OCI-LY3 (cell line): Measurements from ENCODE around the gene NFATC3.

Experiments used
- H2AFZ ChIP-seq: fragments of 200-600, 300-600 bp; shearing (Covaris generic); 2 replicates; pipeline ENCODE4 v1.6.0; 2014; ENCODE audit warnings: antibody characterized with exemption, low read depth, low read length
- H3K27ac ChIP-seq: fragments of 200-600, 300-600 bp; sonication (generic); 2 replicates; pipeline ENCODE4 v1.5.1; 2014; ENCODE audit warnings: mild to moderate bottlenecking, low read length, moderate library complexity, mixed read lengths
- H3K27me3 ChIP-seq: fragments of 200-600, 300-600 bp; sonication (generic); 2 replicates; pipeline ENCODE4 v1.6.1; 2014; ENCODE audit warnings: low read depth, low read length, mixed read lengths
- H3K36me3 ChIP-seq: fragments of 200-600, 300-600 bp; sonication (generic); replicated peaks from 2 replicates; pipeline ENCODE3; 2014; ENCODE audit warnings: low read depth, low read length, mixed read lengths
- H3K4me1 ChIP-seq: fragments of 300-600, 200-600 bp; sonication (generic); 2 replicates; pipeline ENCODE4 v1.6.1; 2014; ENCODE audit warnings: low read length, mixed read lengths
- H3K4me2 ChIP-seq: fragments of 200-600, 300-600 bp; sonication (generic); 2 replicates; pipeline ENCODE4 v1.6.1; 2014; ENCODE audit warnings: low read length, mixed read lengths
- H3K4me3 ChIP-seq: fragments of 300-600, 200-600 bp; sonication (generic); 2 replicates; pipeline ENCODE4 v1.5.1; 2014; ENCODE audit warnings: antibody characterized with exemption, mild to moderate bottlenecking, low read length, moderate library complexity
- H3K79me2 ChIP-seq: fragments of 300-600, 200-600 bp; shearing (Covaris generic); 2 replicates; pipeline ENCODE4 v1.6.1; 2014; ENCODE audit warnings: mild to moderate bottlenecking, low read length, mixed read lengths
- H3K9ac ChIP-seq: fragments of 300-600, 200-600 bp; shearing (Covaris generic); 2 replicates; pipeline ENCODE4 v1.6.0; 2014; ENCODE audit warnings: mild to moderate bottlenecking, low read length, moderate library complexity
- H3K9me3 ChIP-seq: fragments of 200-600, 300-600 bp; shearing (Covaris generic); 2 replicates; pipeline ENCODE4 v1.6.1; 2014; ENCODE audit warnings: low read length, mixed read lengths; ENCODE audit not compliant: insufficient read depth
- H4K20me1 ChIP-seq: fragments of 200-600, 300-600 bp; sonication (generic); 2 replicates; pipeline ENCODE4 v1.6.1; 2016; ENCODE audit warnings: low read length, mixed read lengths; ENCODE audit not compliant: insufficient read depth
- CTCF ChIP-seq: fragments of 200-600, 300-600 bp; sonication (generic); IDR thresholded peaks from 2 replicates; pipeline ENCODE4 v1.5.1; 2014; ENCODE audit warnings: antibody characterized with exemption, low read length, low read depth
- EZH2phosphoT487 ChIP-seq: fragments of 200-600 bp; shearing (Covaris generic); IDR thresholded peaks from 2 replicates; pipeline ENCODE4 v1.6.1; 2018; ENCODE audit warnings: antibody characterized with exemption, mixed run types, low read depth

The NFATC3 gene

GRCh38 chr16:68179196-68179795, 94.1 kb downstream of the NFATC3 start:
- no peaks in the 10 kb centered on the region for H3K4me1 ChIP-seq
- no peak overlapping the region for H3K9ac ChIP-seq
- H3K36me3 ChIP-seq = peaks cover 31% of the 10 kb centered on the region
- no peak for TF ChIP-seq CTCF
- no peak for TF ChIP-seq EZH2phosphoT487
- H3K4me3 ChIP-seq = no peak overlapping the region
- no peaks in the 10 kb centered on the region for H3K9me3 ChIP-seq
- no peaks in the 10 kb centered on the region for H3K27me3 ChIP-seq
- no peak overlapping the region for H3K27ac ChIP-seq
- no peak overlapping the region for H2AFZ ChIP-seq
- no peak overlapping the region for H3K4me2 ChIP-seq
- no peaks in the 10 kb centered on the region; the same call in 1 of the 2 replicates for H4K20me1 ChIP-seq
- no peaks in the 10 kb centered on the region for H3K79me2 ChIP-seq

GRCh38 chr16:68179855-68180254, 94.7 kb downstream of the NFATC3 start:
- no peaks in the 10 kb centered on the region for H3K79me2 ChIP-seq
- TF ChIP-seq EZH2phosphoT487 (no peak), CTCF (no peak)
- no peaks in the 10 kb centered on the region for H3K4me1 ChIP-seq
- H3K27ac ChIP-seq = no peak overlapping the region
- H3K36me3 ChIP-seq = peaks cover 31% of the 10 kb centered on the region
- no peak overlapping the region for H3K9ac ChIP-seq
- H4K20me1 ChIP-seq = no peaks in the 10 kb centered on the region; the same call in 1 of the 2 replicates
- no peak overlapping the region for H2AFZ ChIP-seq
- no peak overlapping the region for H3K4me3 ChIP-seq
- H3K27me3 ChIP-seq = no peaks in the 10 kb centered on the region
- no peaks in the 10 kb centered on the region for H3K9me3 ChIP-seq
- no peak overlapping the region for H3K4me2 ChIP-seq

- no peaks in the 10 kb centered on the region for H3K27me3 ChIP-seq
- H3K36me3 ChIP-seq = peaks cover 46% of the 10 kb centered on the region
- no peaks in the 10 kb centered on the region; the same call in 1 of the 2 replicates for H4K20me1 ChIP-seq
- no peaks in the 10 kb centered on the region for H3K79me2 ChIP-seq
- TF ChIP-seq EZH2phosphoT487 (no peak), CTCF (no peak)
- no peak overlapping the region for H3K4me2 ChIP-seq
- H3K4me3 ChIP-seq = no peak overlapping the region
- H3K27ac ChIP-seq = no peak overlapping the region
- no peak overlapping the region for H2AFZ ChIP-seq
- no peaks in the 10 kb centered on the region for H3K9me3 ChIP-seq
- H3K9ac ChIP-seq = no peak overlapping the region
- no peaks in the 10 kb centered on the region for H3K4me1 ChIP-seq
These were observed 97.9 kb downstream of the NFATC3 start for GRCh38 chr16:68183046-68183445.

- no peak for TF ChIP-seq CTCF
- TF ChIP-seq EZH2phosphoT487 = no peak
- H3K79me2 ChIP-seq = no peaks in the 10 kb centered on the region
- peaks cover 46% of the 10 kb centered on the region for H3K36me3 ChIP-seq
- H4K20me1 ChIP-seq = no peaks in the 10 kb centered on the region; the same call in 1 of the 2 replicates
- no peak overlapping the region for H3K4me2 ChIP-seq
- H3K27ac ChIP-seq = no peak overlapping the region
- H3K4me1 ChIP-seq = no peaks in the 10 kb centered on the region
- no peak overlapping the region for H3K4me3 ChIP-seq
- H3K9me3 ChIP-seq = no peaks in the 10 kb centered on the region
- H3K27me3 ChIP-seq = no peaks in the 10 kb centered on the region
- H3K9ac ChIP-seq = no peak overlapping the region
- no peak overlapping the region for H2AFZ ChIP-seq
These were observed 101.7 kb downstream of the NFATC3 start for GRCh38 chr16:68186877-68187276.
